Dedifferentiated amniotic fluid mesenchymal stem cell (primary cell): ENCODE results near the gene DPEP2.
"Not testable (repeated sequence)": the region's sequence is repeated elsewhere in the genome, so short reads cannot be mapped to it uniquely, and the experiment has no call there.

Source experiments
- DNase-seq: peaks from one replicate; pipeline ENCODE4 v3.0.0-alpha.2; 2016; ENCODE audit errors: extremely low spot score

DPEP2 gene, protein sequence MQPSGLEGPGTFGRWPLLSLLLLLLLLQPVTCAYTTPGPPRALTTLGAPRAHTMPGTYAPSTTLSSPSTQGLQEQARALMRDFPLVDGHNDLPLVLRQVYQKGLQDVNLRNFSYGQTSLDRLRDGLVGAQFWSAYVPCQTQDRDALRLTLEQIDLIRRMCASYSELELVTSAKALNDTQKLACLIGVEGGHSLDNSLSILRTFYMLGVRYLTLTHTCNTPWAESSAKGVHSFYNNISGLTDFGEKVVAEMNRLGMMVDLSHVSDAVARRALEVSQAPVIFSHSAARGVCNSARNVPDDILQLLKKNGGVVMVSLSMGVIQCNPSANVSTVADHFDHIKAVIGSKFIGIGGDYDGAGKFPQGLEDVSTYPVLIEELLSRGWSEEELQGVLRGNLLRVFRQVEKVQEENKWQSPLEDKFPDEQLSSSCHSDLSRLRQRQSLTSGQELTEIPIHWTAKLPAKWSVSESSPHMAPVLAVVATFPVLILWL

DNA sequence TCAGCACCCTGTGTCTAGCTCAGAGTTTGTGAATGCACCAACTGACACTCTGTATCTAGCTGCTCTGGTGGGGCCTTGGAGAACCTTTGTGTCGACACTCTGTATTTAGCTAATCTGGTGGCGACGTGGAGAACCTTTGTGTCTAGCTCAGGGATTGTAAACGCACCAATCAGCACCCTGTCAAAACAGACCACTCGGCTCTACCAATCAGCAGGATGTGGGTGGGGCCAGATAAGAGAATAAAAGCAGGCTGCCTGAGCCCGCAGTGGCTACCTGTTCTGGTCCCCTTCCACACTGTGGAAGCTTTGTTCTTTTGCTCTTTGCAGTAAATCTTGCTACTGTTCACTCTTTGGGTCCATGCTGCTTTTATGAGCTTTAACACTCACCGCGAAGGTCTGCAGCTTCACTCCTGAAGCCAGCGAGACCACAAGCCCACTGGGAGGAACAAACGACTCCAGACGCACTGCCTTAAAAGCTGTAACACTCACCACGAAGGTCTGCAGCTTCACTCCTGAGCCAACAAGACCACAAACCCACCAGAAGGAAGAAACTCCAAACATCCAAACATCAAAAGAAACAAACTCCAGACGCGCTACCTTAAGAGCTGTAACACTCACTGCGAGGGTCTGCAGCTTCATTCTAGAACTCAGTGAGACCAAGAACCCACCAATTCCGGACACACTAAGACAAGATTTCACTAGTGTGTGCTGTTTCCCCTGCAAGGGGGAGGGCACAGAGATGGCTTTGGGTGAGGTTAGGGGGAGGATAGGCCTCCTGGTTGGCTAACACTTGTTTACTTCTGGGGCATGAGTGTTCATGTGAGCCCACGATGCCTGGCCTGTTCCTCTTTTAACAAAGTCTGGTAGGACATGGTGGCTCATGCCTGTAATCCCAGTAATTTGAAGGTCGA lies at the start of gene DPEP2:
TSS of gene DPEP2 (minus strand) at position 706 of the 910 bp plus-strand sequence. CDS start 6,272 bp downstream, outside the sequence.
- DNase-seq, result not testable (repeated sequence)

DNA sequence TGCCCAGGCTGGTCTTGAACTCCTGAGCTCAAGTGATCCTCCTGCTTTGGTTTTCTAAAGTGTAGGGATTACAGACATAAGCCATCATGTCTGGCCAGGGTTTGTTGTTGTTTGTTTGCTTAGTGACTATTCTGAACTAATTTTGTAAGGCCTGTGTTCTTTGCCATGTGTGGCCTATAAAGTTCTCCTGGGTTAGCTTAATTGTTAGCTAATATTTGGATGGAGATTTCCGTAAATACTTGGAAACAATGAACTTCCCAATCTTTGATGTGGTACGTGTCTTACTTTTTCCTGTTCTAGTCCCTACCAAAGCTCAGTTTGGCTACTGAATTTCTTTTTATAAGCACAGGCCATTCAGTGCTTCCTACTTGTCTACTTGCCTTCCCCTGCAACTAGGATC lies 48.7 kb upstream of the DPEP2 start:
- no peak for DNase-seq

DNA sequence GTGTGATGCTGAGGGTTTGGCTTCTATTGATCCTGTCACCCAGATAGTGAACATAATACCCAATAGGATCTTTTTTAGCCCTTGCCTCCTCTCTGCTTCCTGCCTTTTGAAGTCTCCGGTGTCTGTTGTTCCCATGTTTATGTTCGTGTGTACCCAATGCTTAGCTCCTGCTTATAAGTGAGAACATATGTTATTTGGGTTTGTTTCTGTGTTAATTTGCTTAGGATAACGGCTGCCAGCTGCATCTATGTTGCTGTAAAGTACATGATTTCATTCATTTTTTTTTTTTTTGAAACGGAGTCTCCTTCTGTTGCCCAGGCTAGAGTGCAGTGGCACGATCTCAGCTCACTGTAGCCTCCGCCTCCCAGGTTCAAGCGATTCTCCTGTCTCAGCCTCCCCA lies 46.8 kb upstream of the DPEP2 start:
- no peak for DNase-seq

DNA sequence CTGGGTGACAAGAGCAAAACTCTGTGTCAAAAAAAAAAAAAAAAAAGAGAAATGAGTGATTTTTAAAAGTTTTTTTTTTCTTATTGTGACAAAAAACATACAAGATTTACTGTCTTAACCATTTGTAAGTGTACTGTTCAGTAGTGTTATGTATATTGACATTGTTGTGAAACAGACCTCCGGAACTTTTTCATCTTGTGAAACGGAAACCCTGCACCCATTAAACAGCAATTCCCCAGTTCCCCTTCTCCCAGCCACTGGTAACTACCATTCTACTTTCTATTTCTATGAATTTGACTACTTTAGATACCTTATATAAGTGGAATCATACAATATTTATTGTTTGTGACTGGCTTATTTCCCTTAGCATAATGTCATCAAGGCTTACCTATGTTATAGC lies 42.5 kb upstream of the DPEP2 start:
- no peak for DNase-seq

DNA sequence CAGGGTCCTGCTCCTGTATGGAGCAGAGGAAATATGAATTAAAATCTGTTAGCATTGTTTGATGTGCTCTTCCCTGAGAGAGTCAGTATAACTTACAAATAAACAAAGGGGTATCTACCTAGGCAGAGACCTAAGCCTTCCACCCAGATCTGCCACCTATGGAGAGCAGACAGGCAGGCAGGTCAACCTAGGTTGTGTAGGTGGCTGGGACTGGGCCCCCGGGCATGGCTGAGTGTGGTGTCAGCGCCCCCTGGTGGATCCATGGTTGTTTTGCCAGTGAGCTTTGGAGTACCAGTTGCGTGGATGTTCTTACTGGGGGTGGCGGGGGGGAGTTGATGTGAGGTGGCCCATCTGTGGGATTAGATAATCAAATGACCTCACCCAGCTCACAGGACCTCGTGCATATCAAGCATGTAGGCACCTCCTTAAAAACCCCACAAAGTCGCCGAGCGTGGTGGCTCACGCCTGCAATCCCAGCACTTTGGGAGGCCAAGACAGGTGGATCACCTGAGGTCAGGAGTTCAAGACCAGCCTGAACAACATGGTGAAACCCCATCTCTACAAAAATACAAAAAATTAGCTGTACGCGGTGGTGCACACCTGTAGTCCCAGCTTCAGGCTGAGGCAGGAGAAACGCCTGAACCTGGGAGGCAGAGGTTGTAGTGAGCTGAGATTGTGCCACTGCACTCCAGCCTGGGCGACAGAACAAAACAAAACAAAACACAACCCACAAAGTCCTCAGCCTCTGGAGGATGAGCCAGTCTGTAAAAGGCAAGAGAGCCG lies 41.4 kb upstream of the DPEP2 start:
- DNase-seq, result peak; percentile 31

DNA sequence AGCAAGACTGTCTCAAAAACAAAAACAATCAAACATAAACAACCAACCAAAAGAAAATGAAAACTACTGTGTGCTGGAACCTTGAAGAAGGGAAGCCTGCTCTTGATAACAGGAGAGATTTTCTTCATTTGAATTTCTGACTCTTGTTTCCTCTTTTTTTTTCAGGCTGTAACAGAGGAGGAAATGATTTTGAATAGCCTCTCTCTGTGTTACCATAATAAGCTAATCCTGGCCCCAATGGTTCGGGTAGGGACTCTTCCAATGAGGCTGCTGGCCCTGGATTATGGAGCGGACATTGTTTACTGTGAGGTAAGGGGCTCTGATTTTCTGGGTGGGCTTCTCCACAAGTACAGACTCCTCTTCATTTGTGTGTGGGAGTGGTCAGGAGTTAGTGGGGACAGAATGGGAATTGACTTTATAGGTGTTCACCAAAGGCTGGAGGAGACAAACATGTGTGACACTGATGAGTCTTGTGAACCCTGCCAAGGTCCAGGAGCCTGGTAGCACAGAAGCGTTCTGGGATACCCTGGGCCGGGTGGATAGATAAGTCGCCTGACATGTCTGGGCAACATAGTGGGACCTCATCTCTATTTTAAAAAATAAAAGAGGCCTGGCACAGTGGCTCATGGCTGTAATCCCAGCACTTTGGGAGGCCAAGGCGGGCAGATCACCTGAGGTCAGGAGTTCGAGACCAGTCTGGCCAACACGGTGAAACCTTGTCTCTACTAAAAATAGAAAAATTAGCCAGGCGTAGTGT lies 38.7 kb upstream of the DPEP2 start:
- DNase-seq, result no peak

DNA sequence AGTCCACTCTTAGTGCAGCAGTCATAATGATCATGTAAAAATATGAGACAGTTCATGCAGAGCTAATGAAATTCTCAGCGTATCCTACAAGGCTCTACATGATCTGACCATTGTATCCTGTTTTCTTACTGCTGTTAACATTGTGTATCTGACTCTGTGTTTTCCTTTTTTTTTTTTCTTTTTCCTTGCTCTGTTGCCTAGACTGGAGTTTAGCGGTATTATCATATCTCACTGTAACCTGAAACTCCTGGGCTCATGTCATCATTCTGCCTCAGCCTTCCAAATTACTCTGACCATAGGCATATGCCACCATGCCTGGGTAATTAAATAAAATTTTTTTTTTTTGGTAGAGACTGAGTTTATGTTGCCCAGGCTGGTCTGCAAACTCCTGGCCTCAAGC lies 35.9 kb upstream of the DPEP2 start:
- DNase-seq, result no peak

DNA sequence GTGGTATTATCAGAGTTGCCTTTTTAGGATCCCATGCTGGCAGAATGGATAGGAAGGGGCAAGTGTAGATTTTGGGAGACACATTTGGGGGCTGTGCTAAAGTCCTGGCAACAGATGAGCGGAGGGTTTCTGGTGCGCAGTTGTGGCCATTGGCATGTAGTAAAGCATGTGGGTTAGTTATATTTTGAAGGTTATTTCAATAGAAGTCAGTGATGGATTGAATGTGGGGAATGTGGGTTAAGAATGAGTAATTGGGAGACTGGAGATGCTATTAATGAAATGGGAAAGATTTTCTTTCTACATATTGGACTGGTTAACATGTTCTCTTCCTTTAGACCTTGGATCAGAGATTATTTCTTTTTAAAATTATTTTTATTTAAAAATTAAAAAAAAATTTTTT lies 33.8 kb upstream of the DPEP2 start:
- DNase-seq, result no peak

DNA sequence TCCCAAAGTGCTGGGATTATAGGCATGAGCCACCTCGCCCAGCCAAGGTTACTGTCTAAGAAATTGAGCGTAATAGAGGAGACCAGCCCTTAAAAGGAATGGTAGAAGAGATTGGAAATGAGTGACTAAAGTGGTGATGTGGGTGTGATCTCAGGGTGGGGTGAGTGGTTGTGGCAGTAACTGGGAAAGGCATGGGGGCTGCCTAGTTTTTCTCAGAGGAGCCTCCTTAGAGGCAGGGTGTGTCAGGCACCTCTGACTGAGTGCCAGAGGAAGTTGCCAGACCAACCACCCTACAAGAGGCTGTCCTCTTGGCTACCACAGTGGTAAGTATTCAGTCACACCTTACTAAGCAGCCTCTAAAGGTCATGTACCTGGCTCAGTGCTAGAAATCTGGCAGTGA lies 32.7 kb upstream of the DPEP2 start:
- no peak for DNase-seq

DNA sequence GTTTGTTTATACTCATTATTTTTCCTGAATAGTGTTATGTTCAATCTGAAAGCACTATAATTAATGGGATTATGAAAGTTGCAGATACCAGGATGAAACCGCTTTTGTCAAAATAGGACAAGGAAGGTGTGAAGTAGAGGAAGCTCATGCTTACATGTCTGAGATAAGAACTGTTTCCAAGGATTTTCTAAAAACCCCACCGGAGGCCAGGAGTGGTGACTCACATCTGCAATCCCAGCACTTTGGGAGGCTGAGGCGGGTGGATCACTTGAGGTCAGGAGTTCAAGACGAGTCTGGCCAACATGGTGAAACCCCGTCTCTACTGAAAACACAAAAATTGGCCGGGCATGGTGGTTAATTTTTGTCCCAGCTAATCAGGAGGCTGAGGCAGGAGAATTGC lies 30.8 kb upstream of the DPEP2 start:
- DNase-seq, result not testable (repeated sequence)

DNA sequence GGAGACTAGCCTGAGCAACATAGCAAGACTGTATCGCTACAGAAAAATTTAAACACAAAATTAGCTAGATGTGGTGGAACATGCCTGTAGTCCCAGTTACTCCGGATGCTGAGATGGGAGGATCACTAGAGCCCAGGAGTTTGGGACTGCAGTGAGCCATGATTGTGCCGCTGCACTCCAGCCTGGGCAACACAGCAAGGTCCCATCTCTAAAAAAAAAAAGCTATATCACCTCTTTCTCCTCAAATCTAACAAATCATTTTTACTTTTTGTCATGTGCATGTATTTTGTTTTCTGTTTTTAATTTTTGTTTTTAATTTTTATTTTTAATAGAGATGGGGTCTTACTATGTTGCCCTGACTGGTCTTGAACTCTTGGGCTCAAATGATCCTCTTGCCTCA lies 29.7 kb upstream of the DPEP2 start:
- DNase-seq, result no peak

DNA sequence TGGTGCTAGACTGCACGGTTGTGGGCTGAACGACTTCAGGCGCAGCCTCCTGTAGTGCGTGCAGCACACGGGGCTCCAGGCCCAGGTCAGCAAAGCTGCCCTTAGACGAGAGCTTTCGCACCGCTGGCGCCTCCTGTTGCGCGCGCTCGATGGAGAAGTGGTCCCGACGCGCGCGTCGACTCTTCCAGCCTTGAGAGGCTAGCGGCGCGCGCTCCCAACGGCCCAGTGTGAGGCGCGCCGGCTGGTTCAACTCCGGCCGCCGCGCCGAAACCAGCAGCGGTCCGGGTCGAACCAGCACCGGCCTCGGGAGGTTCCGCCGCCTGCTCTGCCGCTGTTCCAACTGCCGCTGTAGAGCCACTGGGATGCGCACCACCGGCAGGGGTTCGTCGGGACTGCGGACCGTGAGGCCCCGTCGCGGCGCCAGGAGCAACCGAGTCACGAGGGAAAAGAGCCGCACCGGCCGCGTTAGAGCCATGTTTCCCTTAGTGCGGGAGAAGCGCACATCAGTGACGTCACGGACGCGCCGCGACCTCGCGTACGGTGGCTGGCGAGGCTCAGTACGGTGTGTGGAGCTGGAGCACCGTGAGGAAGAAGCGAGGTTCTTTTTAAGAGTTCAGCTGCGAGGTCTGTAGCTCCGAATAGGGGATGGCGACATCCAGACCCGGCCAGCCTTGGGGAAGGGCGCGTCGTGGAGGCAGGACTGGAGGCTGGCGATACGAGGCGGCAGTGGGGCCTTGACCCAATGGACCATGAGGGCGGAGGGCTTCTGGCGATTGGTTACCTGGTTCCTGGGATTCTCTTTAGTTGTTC lies 23.6 kb upstream of the DPEP2 start, which contains the start of the genes DDX28 and DUS2:
TSS of gene DDX28 (minus strand) at position 505 of the 810 bp plus-strand sequence. CDS start at position 475, 30 bp downstream.
TSS of gene DUS2 (plus strand) at position 557 of the 810 bp plus-strand sequence. CDS start 14,740 bp downstream, outside the sequence.
- DNase-seq, result peak; percentile 82

DNA sequence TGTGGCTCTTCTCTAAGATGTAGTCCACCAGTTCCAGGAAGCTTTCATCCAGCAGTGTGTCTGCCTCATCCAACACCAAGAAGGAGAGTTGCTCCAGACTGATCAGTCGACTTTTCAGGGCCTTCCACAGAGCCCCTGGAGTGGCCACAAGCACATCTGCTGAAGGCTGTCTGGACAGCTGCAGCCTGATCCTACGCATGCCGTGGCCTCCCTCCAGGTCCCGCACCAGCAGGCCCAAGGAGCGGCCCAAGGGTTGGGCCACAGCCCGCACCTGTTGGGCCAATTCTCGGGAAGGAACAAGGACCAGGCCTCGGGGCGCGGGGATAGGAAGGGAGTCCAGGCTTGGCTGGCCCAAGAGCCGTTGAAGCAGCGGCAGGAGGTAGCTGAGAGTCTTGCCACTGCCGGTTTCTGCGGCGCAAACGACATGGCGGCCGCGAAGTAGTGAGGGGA lies 23.0 kb upstream of the DPEP2 start:
- DNase-seq, result no peak

DNA sequence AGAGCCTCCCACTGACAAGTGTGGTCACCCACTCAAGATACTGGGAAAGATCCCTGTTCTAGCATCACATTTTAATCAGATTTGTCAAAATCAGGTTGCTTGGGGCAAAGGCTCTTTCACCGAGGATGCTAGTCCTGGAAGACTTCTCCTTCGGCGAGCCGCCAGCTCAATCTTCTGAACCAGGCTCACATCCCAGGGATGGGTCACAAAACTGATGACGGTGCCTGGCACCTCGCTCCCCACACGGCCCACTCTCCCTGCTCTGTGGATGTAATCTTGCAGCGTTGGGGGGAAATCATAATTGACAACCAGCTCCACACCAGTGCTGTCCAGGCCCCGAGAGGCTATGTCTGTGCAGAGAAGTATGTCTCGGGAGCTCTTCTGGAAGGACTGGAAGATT lies 22.2 kb upstream of the DPEP2 start:
- no peak for DNase-seq

DNA sequence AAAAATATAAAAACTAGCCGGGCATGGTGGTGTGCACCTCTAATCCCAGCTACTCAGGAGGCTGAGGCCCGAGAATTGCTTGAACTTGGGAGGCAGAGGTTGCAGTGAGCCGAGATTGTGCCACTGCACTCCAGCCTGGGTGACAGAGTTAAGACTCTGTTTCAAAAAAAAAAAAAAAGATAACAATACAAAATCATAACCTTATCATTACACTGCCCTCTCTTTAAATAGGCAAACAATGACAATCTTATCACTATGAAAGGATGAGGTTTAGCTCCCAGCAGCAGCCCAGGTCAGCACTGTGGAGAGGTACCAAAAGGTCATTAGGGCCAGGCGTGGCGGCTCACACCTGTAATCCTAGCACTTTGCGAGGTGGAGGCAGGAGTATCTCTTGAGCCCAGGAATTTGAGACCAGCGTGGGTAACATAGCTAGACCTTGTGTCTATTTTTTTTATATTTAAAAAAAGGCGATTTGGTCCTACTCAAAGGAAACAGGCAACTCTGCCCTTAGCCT lies 19.9 kb upstream of the DPEP2 start:
- no peak for DNase-seq

DNA sequence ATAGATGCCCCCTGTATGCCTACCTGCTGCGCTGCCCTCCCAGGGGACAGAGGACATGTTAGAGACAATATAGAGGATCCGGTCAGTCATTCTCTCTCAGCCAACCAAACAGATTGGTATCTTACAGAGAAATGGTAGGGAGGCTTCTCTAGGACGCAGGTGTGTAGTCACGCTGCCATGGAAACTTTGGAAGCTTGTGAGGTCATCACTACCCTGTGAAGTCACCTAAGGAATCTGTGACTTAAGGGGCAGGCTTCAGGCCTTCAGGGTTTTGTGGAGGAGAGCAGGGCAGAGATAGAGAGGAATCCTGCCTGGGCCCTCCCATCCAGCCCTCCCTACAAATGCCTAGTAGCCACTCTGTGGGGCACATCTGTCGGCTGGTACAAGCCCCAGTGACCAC lies 16.4 kb upstream of the DPEP2 start, which contains the start of gene DPEP2NB:
TSS of gene DPEP2NB (minus strand) at position 231 of the 400 bp plus-strand sequence. CDS start at position 90, 141 bp downstream.
- DNase-seq, result no peak

DNA sequence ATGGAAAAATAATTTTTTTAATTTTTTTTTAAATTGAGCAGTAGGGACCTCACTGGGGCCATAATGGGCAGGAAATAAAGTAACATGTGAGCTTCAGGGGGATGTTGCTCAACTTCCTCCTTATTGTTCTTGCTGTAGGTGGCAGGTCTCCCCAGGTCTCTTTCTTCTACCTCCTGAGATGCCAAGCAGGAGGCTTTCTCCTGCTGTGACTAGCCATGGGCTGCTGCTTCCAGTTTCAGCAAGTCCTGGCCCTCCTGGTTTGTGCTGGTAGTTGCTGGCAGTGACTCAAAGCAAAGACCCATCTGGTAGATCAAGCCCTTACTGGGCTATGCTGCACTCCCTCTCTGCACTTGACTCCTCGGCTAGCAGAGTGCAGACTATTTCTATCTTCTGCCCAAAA lies 14.2 kb upstream of the DPEP2 start:
- DNase-seq, result no peak

DNA sequence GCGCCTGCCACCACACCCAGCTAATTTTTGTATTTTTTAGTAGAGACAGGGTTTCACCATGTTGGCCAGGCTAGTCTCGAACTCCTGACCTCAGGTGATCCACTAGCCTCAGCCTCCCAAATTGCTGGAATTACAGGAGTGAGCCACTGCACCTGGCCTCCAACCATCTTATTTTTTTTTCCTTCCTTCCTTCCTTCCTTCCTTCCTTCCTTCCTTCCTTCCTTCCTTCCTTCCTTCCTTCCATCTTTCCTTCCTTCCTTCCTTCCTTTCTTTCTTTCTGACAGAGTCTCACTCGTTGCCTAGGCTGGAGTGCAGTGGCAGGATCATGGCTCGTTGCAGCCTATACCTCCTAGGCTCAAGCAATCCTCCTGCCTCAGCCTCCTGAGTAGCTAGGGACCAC lies 10.6 kb upstream of the DPEP2 start:
- DNase-seq, result not testable (repeated sequence)

DNA sequence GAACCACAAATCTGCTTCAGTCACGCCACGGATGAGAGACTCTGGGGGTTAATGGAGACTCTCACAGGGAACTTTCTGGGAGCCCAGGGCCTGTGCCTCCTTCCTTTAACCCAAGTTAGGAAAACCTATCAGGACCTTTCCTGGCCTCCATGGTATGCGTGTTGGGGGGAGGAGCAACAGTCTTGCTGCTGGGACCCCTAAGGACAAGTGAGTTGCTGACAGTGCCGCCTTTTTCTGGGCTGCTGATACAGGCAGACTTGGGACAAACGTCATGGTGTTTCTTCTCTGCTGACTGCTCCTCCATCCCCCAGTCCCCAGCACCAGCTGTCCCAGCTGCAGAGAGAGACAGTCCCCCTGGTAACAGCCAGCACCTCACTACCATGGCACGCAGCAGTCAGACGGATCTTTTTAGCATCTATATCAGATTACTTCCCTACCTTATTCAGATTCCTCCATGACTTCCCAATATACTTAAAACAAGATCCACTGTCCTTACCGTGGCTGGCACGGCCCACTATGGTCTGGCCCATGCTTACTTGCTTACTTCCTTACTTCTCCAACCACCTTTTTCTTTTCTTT lies 10.0 kb upstream of the DPEP2 start:
- no peak for DNase-seq
